SK-N-SH (cell line): ENCODE data around the gene ISX.

ENCODE experiments used
- CHD2 ChIP-seq: fragments of 150-350 bp; IDR thresholded peaks from 2 replicates; pipeline ENCODE4 v1.6.1; 2018; ENCODE audit warnings: low read length; ENCODE audit not compliant: partially characterized antibody
- CTCF ChIP-seq: fragments of 200-600 bp; sonication (generic); IDR thresholded peaks from 2 replicates; pipeline ENCODE4 v1.6.1; 2017; ENCODE audit warnings: antibody characterized with exemption, mild to moderate bottlenecking, moderate library complexity
- EP300 ChIP-seq, 2 experiments: IDR thresholded peaks; 2 replicates each; pipeline versions ENCODE4 v1.4.0 to v1.6.1; 2012; ENCODE audit warnings: borderline replicate concordance in 1 of 2, low read depth in 1 of 2, low read length in 1 of 2
- MAX ChIP-seq: IDR thresholded peaks from 2 replicates; pipeline ENCODE4 v1.4.0; 2012; ENCODE audit warnings: low read depth
- POLR2AphosphoS5 ChIP-seq: IDR thresholded peaks from 2 replicates; pipeline ENCODE4 v1.6.1; 2012; ENCODE audit warnings: low read depth, low read length
- RCOR1 ChIP-seq: fragments of 150-350 bp; IDR thresholded peaks from 2 replicates; pipeline ENCODE4 v1.6.1; 2017; ENCODE audit warnings: antibody characterized with exemption, low read length
- RFX5 ChIP-seq: IDR thresholded peaks from 2 replicates; pipeline ENCODE4 v1.6.1; 2012; ENCODE audit warnings: mild to moderate bottlenecking, improper control_type of control experiment, low read length
- TAF1 ChIP-seq: IDR thresholded peaks from 2 replicates; pipeline ENCODE4 v1.6.1; 2012; ENCODE audit warnings: low read depth, mild to moderate bottlenecking, low read length, moderate library complexity, borderline replicate concordance
- TCF12 ChIP-seq: IDR thresholded peaks from 2 replicates; pipeline ENCODE4 v1.4.0; 2012
- TEAD4 ChIP-seq: IDR thresholded peaks from 2 replicates; pipeline ENCODE4 v1.4.0; 2012; ENCODE audit warnings: mild to moderate bottlenecking, borderline replicate concordance; ENCODE audit not compliant: insufficient read depth
- ZBTB33 ChIP-seq: IDR thresholded peaks from 2 replicates; pipeline ENCODE4 v1.4.0; 2012; ENCODE audit warnings: low read depth, borderline replicate concordance
- TF ChIP-seq, protein P1 (sequence below): IDR thresholded peaks from 2 replicates; pipeline ENCODE4; 2012

GRCh38 chr22:35044607-35045390 lies 21.2 kb upstream of the ISX start:
- TF ChIP-seq CTCF (no peak), CHD2 (no peak), MAX (no peak), RFX5 (no peak), EP300 (IDR thresholded peaks at IDR 0.05; ENCODE audit: borderline replicate concordance in 1 of 2, low read depth in 1 of 2, low read length in 1 of 2) (no peak), POLR2AphosphoS5 (no peak), ZBTB33 (no peak), RCOR1 (no peak), TEAD4 (no peak), TAF1 (no peak), TCF12 (no peak)
- TF ChIP-seq, protein P1, sequence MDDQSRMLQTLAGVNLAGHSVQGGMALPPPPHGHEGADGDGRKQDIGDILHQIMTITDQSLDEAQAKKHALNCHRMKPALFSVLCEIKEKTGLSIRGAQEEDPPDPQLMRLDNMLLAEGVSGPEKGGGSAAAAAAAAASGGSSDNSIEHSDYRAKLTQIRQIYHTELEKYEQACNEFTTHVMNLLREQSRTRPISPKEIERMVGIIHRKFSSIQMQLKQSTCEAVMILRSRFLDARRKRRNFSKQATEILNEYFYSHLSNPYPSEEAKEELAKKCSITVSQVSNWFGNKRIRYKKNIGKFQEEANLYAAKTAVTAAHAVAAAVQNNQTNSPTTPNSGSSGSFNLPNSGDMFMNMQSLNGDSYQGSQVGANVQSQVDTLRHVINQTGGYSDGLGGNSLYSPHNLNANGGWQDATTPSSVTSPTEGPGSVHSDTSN = no peak
